ENCODE measurements around the gene NIBAN1.

DNA sequence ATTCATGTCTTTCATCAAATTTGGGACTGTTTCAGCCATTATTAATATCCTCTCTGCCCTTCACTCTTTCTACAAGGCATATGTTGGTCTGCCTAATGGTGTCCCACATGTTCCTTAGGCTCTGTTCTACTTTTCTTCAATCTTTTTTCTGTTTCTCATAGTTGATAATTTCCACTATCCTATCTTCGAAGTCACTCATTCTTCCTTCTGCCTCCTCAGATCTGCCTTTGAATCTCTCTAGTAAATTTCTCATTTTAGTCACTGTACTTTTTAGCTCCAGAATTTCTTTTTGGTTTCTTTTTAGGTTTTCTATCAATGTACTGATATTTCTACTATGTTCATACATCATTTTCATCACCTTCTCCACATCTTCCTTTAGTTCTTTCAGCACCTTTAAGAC is 20.0 kb upstream of the NIBAN1 start:
- TF ChIP-seq, protein P1, sequence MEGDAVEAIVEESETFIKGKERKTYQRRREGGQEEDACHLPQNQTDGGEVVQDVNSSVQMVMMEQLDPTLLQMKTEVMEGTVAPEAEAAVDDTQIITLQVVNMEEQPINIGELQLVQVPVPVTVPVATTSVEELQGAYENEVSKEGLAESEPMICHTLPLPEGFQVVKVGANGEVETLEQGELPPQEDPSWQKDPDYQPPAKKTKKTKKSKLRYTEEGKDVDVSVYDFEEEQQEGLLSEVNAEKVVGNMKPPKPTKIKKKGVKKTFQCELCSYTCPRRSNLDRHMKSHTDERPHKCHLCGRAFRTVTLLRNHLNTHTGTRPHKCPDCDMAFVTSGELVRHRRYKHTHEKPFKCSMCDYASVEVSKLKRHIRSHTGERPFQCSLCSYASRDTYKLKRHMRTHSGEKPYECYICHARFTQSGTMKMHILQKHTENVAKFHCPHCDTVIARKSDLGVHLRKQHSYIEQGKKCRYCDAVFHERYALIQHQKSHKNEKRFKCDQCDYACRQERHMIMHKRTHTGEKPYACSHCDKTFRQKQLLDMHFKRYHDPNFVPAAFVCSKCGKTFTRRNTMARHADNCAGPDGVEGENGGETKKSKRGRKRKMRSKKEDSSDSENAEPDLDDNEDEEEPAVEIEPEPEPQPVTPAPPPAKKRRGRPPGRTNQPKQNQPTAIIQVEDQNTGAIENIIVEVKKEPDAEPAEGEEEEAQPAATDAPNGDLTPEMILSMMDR (IDR thresholded peaks at IDR 0.05): no peak
- TF ChIP-seq POLR2A (IDR thresholded peaks at IDR 0.05): no peak
- TF ChIP-seq EP300 (IDR thresholded peaks at IDR 0.05): no peak
- no peak for TF ChIP-seq POLR2AphosphoS5 (IDR thresholded peaks at IDR 0.05)
